IMR-90 (cell line): ENCODE data around the gene QPRT. TPM values are rescaled to one million over a fixed set of nuclear protein-coding genes. Genes with fewer than 3 reads are reported as not detected.

Experiments
- ATAC-seq: fragments of 200-7000 bp; cut with Tn5 transposase; 2 replicates; pipeline ENCODE4 v1.9.1; 2020; ENCODE audit warnings: low read depth, mild to moderate bottlenecking, moderate library complexity
- BruUV-seq: library from RNA; stranded (reverse); fragments of 400-500 nt; replicated peaks from 2 replicates; lab custom pipeline; 2021; lab: Mats Ljungman, UMichigan
- CTCF ChIA-PET: fragments of 300-600 bp; formaldehyde crosslinking; extraction: SDS; loops from one replicate; lab custom pipeline; 2021; ENCODE audit warnings: antibody characterized with exemption; lab: Yijun Ruan, JAX
- POLR2A ChIA-PET: fragments of 300-600 bp; sonication (Branson Sonifier 250); formaldehyde crosslinking; loops from one replicate; lab custom pipeline; 2022; ENCODE audit warnings: antibody characterized with exemption; ENCODE audit not compliant: unreplicated experiment; lab: Charles Lee
- DNase-seq: peaks from one replicate; pipeline ENCODE4 v3.0.0; 2013
- H2AFZ ChIP-seq: replicated peaks from 2 replicates; pipeline ENCODE3; 2013; ENCODE audit warnings: low read length, mild to moderate bottlenecking; ENCODE audit not compliant: poor library complexity
- H2AK5ac ChIP-seq: 2 replicates; pipeline ENCODE4 v1.6.1; 2013; ENCODE audit warnings: low read depth, low read length, inconsistent platforms
- H2AK9ac ChIP-seq: replicated peaks from 2 replicates; pipeline ENCODE3; 2013; ENCODE audit warnings: mild to moderate bottlenecking, low read depth, low read length, moderate library complexity; ENCODE audit not compliant: poor library complexity
- H2BK120ac ChIP-seq: 2 replicates; pipeline ENCODE4 v1.6.1; 2013; ENCODE audit warnings: low read depth, low read length, inconsistent platforms
- H2BK15ac ChIP-seq: 3 replicates; pipeline ENCODE4 v1.6.1; 2013; ENCODE audit warnings: low read depth, low read length, inconsistent platforms
- H2BK20ac ChIP-seq: 2 replicates; pipeline ENCODE4 v1.6.1; 2013; ENCODE audit warnings: low read depth, mild to moderate bottlenecking, inconsistent platforms, low read length, moderate library complexity
- H2BK5ac ChIP-seq: 2 replicates; pipeline ENCODE4 v1.6.1; 2013; ENCODE audit warnings: mild to moderate bottlenecking, low read depth, low read length, inconsistent platforms; ENCODE audit not compliant: poor library complexity, severe bottlenecking
- H3K14ac ChIP-seq: replicated peaks from 2 replicates; pipeline ENCODE4 v1.6.1; 2013; ENCODE audit warnings: low read depth, low read length, inconsistent platforms
- H3K18ac ChIP-seq: 2 replicates; pipeline ENCODE4 v1.6.1; 2013; ENCODE audit warnings: low read depth, low read length, control low read depth
- H3K23ac ChIP-seq: 2 replicates; pipeline ENCODE4 v1.6.1; 2013; ENCODE audit warnings: low read depth, low read length, inconsistent platforms
- H3K27ac ChIP-seq: 2 replicates; pipeline ENCODE4 v1.5.1; 2013; ENCODE audit warnings: mild to moderate bottlenecking, control low read depth, low read length; ENCODE audit not compliant: insufficient read depth
- H3K27me3 ChIP-seq: 2 replicates; pipeline ENCODE4 v1.6.1; 2013; ENCODE audit warnings: low read length; ENCODE audit not compliant: control insufficient read depth, insufficient read depth
- H3K36me3 ChIP-seq: 2 replicates; pipeline ENCODE4 v1.6.1; 2013; ENCODE audit warnings: low read length, mixed read lengths; ENCODE audit not compliant: control insufficient read depth, insufficient read depth
- H3K4ac ChIP-seq: 2 replicates; pipeline ENCODE4 v1.6.1; 2013; ENCODE audit warnings: low read depth, low read length, inconsistent platforms
- H3K4me1 ChIP-seq: 2 replicates; pipeline ENCODE4 v1.6.1; 2013; ENCODE audit warnings: low read length, mixed read lengths; ENCODE audit not compliant: control insufficient read depth, insufficient read depth
- H3K4me2 ChIP-seq: 2 replicates; pipeline ENCODE4 v1.6.1; 2013; ENCODE audit warnings: low read depth, mild to moderate bottlenecking, control low read depth, low read length, moderate library complexity
- H3K4me3 ChIP-seq: 2 replicates; pipeline ENCODE4 v1.5.1; 2013; ENCODE audit warnings: low read depth, mild to moderate bottlenecking, control low read depth, low read length, moderate library complexity; ENCODE audit not compliant: insufficient read depth
- H3K56ac ChIP-seq: 2 replicates; pipeline ENCODE4 v1.6.1; 2013; ENCODE audit warnings: low read length, inconsistent platforms; ENCODE audit not compliant: insufficient read depth; ENCODE audit errors: extremely low read depth
- H3K79me1 ChIP-seq, 2 experiments: 2 replicates each; pipeline ENCODE4 v1.6.1; 2013; ENCODE audit warnings: low read length in 2 of 2, inconsistent platforms in 1 of 2, low read depth in 1 of 2
- H3K9ac ChIP-seq: 2 replicates; pipeline ENCODE4 v1.6.1; 2013; ENCODE audit warnings: low read depth, low read length, control low read depth
- H3K9me1 ChIP-seq: 2 replicates; pipeline ENCODE4 v1.6.1; 2013; ENCODE audit warnings: low read length, inconsistent platforms; ENCODE audit not compliant: insufficient read depth
- H3K9me3 ChIP-seq: 2 replicates; pipeline ENCODE4 v1.6.1; 2013; ENCODE audit warnings: low read length; ENCODE audit not compliant: control insufficient read depth, insufficient read depth
- H4K20me1 ChIP-seq: 2 replicates; pipeline ENCODE4 v1.6.1; 2013; ENCODE audit warnings: low read length, inconsistent platforms; ENCODE audit not compliant: insufficient read depth
- H4K5ac ChIP-seq: 2 replicates; pipeline ENCODE4 v1.6.1; 2013; ENCODE audit warnings: mild to moderate bottlenecking, low read depth, low read length, control low read depth
- H4K8ac ChIP-seq, 2 experiments: 2 replicates each; pipeline ENCODE4 v1.6.1; 2013; ENCODE audit warnings: low read depth in 2 of 2, low read length in 2 of 2, control low read depth in 1 of 2, inconsistent platforms in 1 of 2
- H4K91ac ChIP-seq: 2 replicates; pipeline ENCODE4 v1.6.1; 2013; ENCODE audit warnings: low read depth, low read length, inconsistent platforms; ENCODE audit not compliant: insufficient read depth
- BHLHE40 ChIP-seq: fragments of 150-350 bp; IDR thresholded peaks from 2 replicates; pipeline ENCODE4 v1.6.1; 2016; ENCODE audit warnings: mild to moderate bottlenecking, low read depth, low read length
- CEBPB ChIP-seq: IDR thresholded peaks from 2 replicates; pipeline ENCODE4 v1.6.1; 2012; ENCODE audit warnings: low read depth, low read length, improper control_type of control experiment
- CHD1 ChIP-seq: IDR thresholded peaks from 2 replicates; pipeline ENCODE4 v1.6.1; 2012; ENCODE audit warnings: low read depth, low read length, improper control_type of control experiment
- FOS ChIP-seq: fragments of 150-350 bp; IDR thresholded peaks from 2 replicates; pipeline ENCODE4 v1.6.1; 2016; ENCODE audit warnings: low read depth, low read length
- MAZ ChIP-seq: IDR thresholded peaks from 2 replicates; pipeline ENCODE4 v1.6.1; 2012; ENCODE audit warnings: low read depth, mild to moderate bottlenecking, low read length, improper control_type of control experiment, moderate library complexity, borderline replicate concordance
- NFE2L2 ChIP-seq: fragments of 150-350 bp; IDR thresholded peaks from 2 replicates; pipeline ENCODE4 v1.6.1; 2016; ENCODE audit warnings: low read depth, mild to moderate bottlenecking, low read length
- RAD21 ChIP-seq: IDR thresholded peaks from 2 replicates; pipeline ENCODE4 v1.6.1; 2012; ENCODE audit warnings: low read length, improper control_type of control experiment
- RCOR1 ChIP-seq: IDR thresholded peaks from 2 replicates; pipeline ENCODE4 v1.6.1; 2012; ENCODE audit warnings: mild to moderate bottlenecking, low read length, improper control_type of control experiment; ENCODE audit not compliant: insufficient replicate concordance
- RFX5 ChIP-seq: IDR thresholded peaks from 2 replicates; pipeline ENCODE4 v1.8.0; 2012; ENCODE audit warnings: low read depth, mild to moderate bottlenecking, low read length, moderate library complexity
- SMC3 ChIP-seq: fragments of 150-350 bp; IDR thresholded peaks from 2 replicates; pipeline ENCODE4 v1.6.1; 2016; ENCODE audit warnings: low read depth, mild to moderate bottlenecking, antibody characterized with exemption, low read length, moderate library complexity
- WGBS, 2 experiments: methylation state at CpG; one replicate each; pipeline versions ENCODE4 v1.1.5 to v1.1.7; 2013; ENCODE audit warnings: missing lambda C conversion rate in 2 of 2; ENCODE audit not compliant: insufficient read length in 1 of 2; ENCODE audit errors: extremely low coverage in 2 of 2; 5-methylcytosine and 5-hydroxymethylcytosine counted together
- dilution Hi-C: fragments of 300-500 bp; cut with HindIII; formaldehyde crosslinking; loops from one replicate; pipeline ENCODE4 v1.14.3; 2018; ENCODE audit warnings: low sequenced_read_pairs; ENCODE audit not compliant: unreplicated experiment
- in situ Hi-C: fragments of 300-500 bp; cut with MboI; formaldehyde crosslinking; loops from 3 replicates; pipeline ENCODE4 v1.14.3; 2019; ENCODE audit warnings: low sequenced_read_pairs, inconsistent platforms, mixed read lengths
- intact Hi-C: fragments of 100-400 bp; cut with micrococcal nuclease; formaldehyde crosslinking; loops from 2 replicates; pipeline ENCODE4 v1.10.0; 2022
- polyA plus RNA-seq, 3 experiments: library from polyadenylated mRNA; depleted of rRNA; stranded (reverse); fragments of >200 nt; gene quantifications; 2 replicates each; pipeline ENCODE4 v1.2.3, GENCODE V29; 2012; ENCODE audit warnings: low replicate concordance in 1 of 3
- total RNA-seq: library from RNA; depleted of rRNA; stranded (reverse); fragments of >200 nt; gene quantifications from 2 replicates; pipeline ENCODE4 v1.2.3, GENCODE V29; 2012
- TF ChIP-seq, protein P1 (sequence below): fragments of 150-350 bp; IDR thresholded peaks from 2 replicates; pipeline ENCODE4 v1.6.1; 2017; ENCODE audit warnings: mild to moderate bottlenecking, antibody characterized with exemption, low read length, low read depth
- TF ChIP-seq, protein P2 (sequence below): fragments of 150-350 bp; IDR thresholded peaks from 2 replicates; pipeline ENCODE4 v1.6.1; 2016; ENCODE audit warnings: low read depth, mild to moderate bottlenecking, low read length, moderate library complexity, borderline replicate concordance
- TF ChIP-seq, protein P3 (sequence below): conservative IDR thresholded peaks from 2 replicates; pipeline ENCODE4 v1.5.1; 2012; ENCODE audit warnings: mild to moderate bottlenecking, low read depth, low read length, improper control_type of control experiment

The QPRT gene
- total and polyA plus RNA-seq, 2 of the 4 experiments (the other 2 are of a cell fraction): 3.4 to 6.3 TPM

DNA sequence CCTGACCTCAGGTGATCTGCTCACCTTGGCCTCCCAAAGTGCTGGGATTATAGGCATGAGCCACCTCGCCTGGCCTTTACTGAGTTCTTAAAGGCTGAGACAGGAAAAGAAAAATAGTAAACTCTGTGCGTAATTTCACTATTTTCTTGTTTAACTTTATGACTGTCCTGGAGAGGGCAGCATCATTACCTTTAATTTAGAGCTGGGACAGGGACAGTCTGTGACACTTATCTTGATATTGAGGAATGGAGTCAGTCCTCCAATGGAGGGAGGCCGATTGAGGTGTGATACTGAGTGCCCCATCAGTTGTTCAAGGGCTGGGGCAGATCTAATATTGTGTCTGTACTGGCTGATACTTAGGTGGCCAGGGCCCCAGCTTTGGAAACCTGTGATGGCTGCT lies 37.4 kb upstream of the QPRT start:
- H3K9me3 ChIP-seq: 0 out of 2 replicates have a peak, but pooled peaks cover 2% of the 10 kb centered on the region
- no peaks in the 10 kb centered on the region for H3K27me3 ChIP-seq
- H3K27ac ChIP-seq: no peak overlapping the region
- no peak overlapping the region for H2BK15ac ChIP-seq
- in situ Hi-C loops: no loop called here
- H3K36me3 ChIP-seq: no peaks in the 10 kb centered on the region
- intact Hi-C loops: no loop called here
- ChIA-PET CTCF (no interaction called here), POLR2A (no interaction called here)
- WGBS, 2 experiments: no CpG with 5 or more reads among the region's 3 CpGs
- no peaks in the 10 kb centered on the region for H3K79me1 ChIP-seq
- TF ChIP-seq, protein P1, sequence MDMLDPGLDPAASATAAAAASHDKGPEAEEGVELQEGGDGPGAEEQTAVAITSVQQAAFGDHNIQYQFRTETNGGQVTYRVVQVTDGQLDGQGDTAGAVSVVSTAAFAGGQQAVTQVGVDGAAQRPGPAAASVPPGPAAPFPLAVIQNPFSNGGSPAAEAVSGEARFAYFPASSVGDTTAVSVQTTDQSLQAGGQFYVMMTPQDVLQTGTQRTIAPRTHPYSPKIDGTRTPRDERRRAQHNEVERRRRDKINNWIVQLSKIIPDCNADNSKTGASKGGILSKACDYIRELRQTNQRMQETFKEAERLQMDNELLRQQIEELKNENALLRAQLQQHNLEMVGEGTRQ: no peak
- TF ChIP-seq CEBPB (no peak), BHLHE40 (no peak), RFX5 (no peak), RAD21 (no peak), MAZ (no peak), FOS (no peak), CHD1 (no peak), NFE2L2 (no peak), SMC3 (no peak), RCOR1 (no peak)
- TF ChIP-seq, protein P2, sequence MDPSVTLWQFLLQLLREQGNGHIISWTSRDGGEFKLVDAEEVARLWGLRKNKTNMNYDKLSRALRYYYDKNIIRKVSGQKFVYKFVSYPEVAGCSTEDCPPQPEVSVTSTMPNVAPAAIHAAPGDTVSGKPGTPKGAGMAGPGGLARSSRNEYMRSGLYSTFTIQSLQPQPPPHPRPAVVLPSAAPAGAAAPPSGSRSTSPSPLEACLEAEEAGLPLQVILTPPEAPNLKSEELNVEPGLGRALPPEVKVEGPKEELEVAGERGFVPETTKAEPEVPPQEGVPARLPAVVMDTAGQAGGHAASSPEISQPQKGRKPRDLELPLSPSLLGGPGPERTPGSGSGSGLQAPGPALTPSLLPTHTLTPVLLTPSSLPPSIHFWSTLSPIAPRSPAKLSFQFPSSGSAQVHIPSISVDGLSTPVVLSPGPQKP: no peak
- TF ChIP-seq, protein P3, sequence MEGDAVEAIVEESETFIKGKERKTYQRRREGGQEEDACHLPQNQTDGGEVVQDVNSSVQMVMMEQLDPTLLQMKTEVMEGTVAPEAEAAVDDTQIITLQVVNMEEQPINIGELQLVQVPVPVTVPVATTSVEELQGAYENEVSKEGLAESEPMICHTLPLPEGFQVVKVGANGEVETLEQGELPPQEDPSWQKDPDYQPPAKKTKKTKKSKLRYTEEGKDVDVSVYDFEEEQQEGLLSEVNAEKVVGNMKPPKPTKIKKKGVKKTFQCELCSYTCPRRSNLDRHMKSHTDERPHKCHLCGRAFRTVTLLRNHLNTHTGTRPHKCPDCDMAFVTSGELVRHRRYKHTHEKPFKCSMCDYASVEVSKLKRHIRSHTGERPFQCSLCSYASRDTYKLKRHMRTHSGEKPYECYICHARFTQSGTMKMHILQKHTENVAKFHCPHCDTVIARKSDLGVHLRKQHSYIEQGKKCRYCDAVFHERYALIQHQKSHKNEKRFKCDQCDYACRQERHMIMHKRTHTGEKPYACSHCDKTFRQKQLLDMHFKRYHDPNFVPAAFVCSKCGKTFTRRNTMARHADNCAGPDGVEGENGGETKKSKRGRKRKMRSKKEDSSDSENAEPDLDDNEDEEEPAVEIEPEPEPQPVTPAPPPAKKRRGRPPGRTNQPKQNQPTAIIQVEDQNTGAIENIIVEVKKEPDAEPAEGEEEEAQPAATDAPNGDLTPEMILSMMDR: no peak
- no peak overlapping the region for H2BK20ac ChIP-seq
- H4K8ac ChIP-seq: no peak overlapping the region
- no peaks in the 10 kb centered on the region for H3K4me1 ChIP-seq
- dilution Hi-C loops: no loop called here
- no peak overlapping the region for H3K18ac ChIP-seq
- H2BK5ac ChIP-seq: no peak overlapping the region
- H3K9me1 ChIP-seq: no peaks in the 10 kb centered on the region
- no peak overlapping the region for H3K14ac ChIP-seq
- no peak overlapping the region for H2AFZ ChIP-seq
- no TSS peak for BruUV-seq
- no peak overlapping the region for H3K56ac ChIP-seq
- H2AK5ac ChIP-seq: no peak overlapping the region; the same call in 1 of the 2 replicates
- ATAC-seq: peak; percentile 27; the same call in 1 of the 2 replicates
- no peak overlapping the region for H3K4ac ChIP-seq
- H3K23ac ChIP-seq: no peak overlapping the region
- H2AK9ac ChIP-seq: no peak overlapping the region
- H4K91ac ChIP-seq: no peak overlapping the region
- no peak overlapping the region for H2BK120ac ChIP-seq
- H4K20me1 ChIP-seq: no peaks in the 10 kb centered on the region
- no peak overlapping the region for H3K4me2 ChIP-seq
- H3K9ac ChIP-seq: no peak overlapping the region
- H4K5ac ChIP-seq: no peak overlapping the region
- no peak overlapping the region for H3K4me3 ChIP-seq
- no peak for DNase-seq
